Right renal pelvis (tissue), 4 donors: ENCODE results near the gene ADARB2. TPM values are rescaled to one million over a fixed set of nuclear protein-coding genes. Genes with fewer than 3 reads are reported as not detected.

ENCODE experiments used
- DNase-seq, 4 donors: peaks; one replicate each; pipeline ENCODE4 v3.0.0-alpha.2; 2013; ENCODE audit warnings: low read depth in 4 of 4, low spot score in 3 of 4, missing footprints in 1 of 4
- polyA plus RNA-seq, 4 donors: library from polyadenylated mRNA; unstranded; fragments of 120-200 nt; gene quantifications; one replicate each; pipeline ENCODE4 v1.2.1, GENCODE V29; 2013; ENCODE audit not compliant: insufficient read length in 4 of 4

The ADARB2 gene
- polyA plus RNA-seq, 4 donors = 0.90 to 1.8 (median 1.4) TPM

DNA sequence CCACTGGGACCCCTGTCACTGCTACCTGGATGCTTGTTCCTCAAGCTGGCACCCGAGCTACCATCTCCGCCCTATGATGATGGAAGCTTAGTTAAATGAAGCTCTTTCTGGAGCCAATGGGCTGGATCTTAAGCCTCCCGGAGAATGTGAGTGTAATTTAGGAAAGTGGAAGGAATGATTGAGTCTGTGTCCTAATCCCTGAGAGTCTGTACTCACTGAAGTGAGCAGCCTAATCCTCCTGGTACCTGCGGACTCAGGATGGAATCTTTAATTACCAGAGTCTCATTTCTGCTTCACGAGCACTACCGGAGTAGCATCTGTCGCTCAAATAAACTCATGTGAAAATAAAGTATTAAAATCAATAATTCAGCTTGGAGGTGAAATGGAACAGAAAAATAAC lies 425.6 kb downstream of the ADARB2 start:
- no peak for DNase-seq

DNA sequence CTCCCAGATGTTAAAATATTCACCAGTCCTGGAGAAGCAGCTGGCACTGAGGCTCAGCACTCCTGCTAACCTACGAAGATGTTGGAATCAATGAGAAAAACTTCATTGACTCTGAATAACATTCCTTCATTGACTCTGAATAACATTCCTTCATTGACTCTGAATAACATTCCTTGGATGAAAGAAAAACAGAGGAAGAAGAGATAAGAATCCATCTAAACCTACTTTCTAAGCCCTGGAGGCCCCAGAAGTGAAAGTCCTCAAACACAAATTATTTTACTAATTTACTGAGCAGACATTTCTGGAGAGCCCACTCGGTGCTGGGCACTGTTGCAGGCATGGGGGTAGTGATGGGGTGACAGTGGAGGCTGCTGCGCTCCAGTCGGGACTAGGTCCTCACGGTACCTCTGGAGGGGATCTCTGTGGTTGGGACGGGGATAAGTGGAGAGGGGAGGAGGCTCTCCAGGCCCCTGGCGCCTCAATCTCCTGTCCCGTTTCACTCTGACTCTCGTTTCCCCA lies 427.0 kb downstream of the ADARB2 start:
- DNase-seq = no peak

DNA sequence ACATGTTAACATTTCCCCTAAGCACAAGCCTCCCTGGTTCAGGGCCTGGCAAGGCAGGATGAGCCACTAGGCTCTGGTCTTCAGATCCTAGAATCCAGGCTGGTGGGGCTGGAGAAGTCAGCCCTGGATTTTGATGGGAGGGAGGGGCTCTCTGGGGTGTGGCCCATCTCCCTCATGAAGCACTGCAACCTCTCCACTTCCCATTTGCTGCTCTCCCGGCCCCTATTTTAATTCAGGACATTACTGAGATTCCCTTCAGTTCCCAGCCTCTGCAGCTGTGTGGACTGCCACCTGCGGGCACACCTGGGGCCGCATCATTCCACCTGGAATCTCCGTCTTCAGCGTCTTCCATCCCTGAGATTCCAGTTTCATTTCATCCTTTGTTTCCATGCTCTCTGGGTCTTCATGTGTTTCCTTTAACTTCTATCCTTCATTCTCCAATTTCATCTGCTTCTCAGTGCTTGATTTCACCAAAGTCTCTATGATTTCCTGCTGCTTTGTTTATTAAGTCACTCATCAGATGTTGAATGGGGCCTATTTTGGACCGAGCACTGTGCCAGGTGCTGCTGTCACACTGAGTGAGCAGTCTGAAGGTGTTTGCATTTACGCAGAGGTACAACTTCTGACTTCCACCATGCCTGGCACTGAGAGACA lies 427.6 kb downstream of the ADARB2 start:
- DNase-seq = no peak

- DNase-seq = no peak
Measured at GRCh38 chr10:1308962-1309616, 428.2 kb downstream of the ADARB2 start.

- DNase-seq = no peak
Measured at GRCh38 chr10:1308173-1308961, 429.0 kb downstream of the ADARB2 start.

GRCh38 chr10:1301143-1301542 lies 436.2 kb downstream of the ADARB2 start:
- no peak for DNase-seq

- DNase-seq = no peak
Measured at GRCh38 chr10:1300218-1300617, 437.1 kb downstream of the ADARB2 start.

DNA sequence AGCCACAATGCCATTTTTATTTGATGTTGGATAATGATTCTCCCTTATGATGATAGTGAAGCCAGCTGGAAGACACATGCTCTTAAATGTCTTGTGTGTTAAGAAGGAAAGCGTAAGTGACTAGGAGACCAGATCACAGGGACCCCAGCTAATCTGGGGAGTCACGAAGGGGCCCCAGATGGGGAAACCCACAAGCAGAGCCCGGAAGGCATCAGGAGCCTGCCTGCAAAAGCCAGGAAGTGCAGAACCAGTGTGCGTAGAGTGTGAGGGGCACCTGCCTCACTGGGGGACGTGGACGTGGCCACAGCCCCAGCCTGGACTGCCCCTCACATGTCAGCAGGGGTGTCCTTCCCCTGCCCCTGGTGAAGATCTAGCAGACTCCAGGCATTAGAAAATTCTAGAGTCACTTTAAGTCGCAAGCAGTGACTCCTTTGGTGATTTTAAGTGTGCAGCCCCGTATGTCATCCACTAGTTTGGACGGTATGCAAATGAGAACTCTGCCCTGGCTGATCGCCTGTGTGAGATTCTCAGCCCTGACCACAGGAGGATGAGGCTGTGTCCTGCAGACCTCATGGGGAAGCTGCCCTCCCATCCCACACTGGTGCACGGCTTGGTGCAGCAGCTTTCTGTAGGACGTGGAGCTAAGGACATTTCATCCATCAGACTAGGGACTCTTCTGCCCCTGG lies 438.1 kb downstream of the ADARB2 start:
- DNase-seq = no peak

DNA sequence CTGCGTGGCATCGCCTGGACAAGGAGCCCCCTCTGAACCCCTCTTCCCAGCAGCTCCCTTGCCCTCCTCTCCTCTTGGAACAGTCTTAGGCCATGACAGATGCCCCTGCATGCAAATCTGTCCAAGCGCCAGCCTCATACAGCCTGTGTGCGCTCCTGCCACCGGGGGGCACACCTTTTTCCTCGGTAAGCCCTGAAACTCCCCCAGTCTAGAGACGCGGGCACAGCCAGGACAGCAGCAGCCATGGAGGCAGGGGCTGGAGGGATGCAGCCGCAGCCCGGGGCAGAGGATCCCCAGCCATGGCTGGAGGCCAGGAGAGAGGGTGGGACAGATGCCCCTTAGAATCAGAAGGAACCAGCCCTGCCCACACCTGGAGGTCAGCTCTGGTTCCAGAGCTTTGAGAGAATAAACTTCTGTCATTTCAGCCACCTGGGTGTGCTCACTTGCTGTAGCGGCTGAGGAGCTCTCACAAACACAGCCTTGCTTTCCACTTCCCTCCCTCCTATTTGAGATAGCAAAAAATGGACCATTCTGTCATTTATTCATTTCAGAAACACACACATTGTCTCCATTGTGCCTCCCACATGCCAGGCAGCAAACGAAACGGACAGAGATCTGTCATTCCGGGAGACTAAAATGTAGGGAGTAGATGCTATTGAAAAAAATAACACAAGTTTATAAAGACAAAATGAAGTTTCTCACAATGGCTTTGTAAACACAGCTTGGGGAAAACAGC lies 439.6 kb downstream of the ADARB2 start:
- DNase-seq = no peak

DNA sequence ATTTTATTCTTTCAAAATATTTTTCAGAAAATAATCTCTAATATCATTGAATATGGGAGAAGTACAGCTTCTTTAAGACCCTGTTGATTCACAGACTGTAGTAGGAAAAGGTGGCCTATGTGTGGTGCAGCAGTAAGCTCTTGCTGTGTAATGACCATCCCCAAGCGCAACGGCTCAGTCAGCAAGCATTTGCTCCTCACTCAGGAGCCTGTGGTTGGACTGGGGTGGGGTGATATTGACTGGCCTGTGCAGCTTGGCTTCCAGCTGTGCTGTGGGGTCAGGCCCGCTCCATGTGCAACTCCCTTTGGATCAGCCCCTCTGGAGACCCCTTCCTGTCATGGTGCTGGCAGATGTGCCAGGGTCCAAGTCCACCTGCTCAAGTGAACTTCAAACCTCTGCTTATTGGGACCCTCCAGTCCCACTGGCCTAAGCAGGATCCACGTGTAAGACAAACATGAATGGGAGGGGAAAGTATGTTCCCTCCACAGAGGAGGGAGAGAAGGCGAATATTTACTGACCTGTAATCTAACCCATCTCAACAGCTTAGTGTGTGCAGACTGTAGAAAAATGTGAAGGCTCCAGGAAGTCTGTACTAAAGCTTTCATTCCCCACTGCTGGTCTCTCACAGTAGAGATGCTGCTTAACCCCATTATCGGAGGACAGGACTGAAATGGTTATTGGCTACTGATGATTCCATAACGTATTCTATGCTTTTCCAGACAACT lies 441.4 kb downstream of the ADARB2 start:
- DNase-seq = no peak

DNA sequence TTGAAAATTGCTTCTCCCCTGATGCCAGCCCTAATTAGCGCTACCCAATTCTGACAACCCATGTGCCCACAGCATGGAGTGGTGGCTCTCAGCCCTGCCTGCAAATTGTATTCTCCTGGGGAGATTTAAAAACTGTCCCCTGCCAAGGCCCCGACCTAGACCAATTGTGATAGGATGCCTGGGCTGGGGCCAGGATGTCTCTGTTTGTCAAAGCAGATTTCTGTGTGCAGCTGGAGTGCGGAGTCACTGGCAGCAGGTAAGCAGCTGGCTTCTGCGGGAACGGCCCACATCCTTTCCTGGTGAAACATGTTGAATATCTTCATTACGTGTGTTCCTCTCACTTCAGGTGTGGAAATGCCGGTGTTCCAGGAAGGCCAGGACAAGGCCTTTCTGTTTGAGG lies 442.6 kb downstream of the ADARB2 start:
- no peak for DNase-seq

GRCh38 chr10:1293636-1294435 lies 443.5 kb downstream of the ADARB2 start:
- DNase-seq = no peak

DNA sequence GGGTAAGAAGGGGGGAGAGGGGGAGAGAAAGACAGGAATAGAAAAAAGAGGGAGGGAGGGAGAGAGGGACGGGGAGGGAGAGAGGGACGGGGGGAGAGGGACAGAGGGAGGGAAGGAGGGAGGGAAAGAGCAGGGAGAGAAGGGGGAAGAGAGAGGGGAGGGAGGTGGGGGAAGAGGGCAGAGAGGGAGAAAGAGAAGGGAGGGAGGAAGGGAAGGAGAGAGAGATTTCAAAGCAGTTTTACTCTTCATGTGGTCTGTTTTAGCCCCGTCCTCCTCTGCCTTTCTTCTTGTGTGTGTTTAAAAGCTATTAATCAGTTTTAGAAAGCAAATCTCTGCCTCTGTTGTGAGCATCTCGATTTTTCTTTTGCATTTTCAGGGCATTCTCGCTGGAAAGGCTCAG lies 444.2 kb downstream of the ADARB2 start:
- no peak for DNase-seq

DNA sequence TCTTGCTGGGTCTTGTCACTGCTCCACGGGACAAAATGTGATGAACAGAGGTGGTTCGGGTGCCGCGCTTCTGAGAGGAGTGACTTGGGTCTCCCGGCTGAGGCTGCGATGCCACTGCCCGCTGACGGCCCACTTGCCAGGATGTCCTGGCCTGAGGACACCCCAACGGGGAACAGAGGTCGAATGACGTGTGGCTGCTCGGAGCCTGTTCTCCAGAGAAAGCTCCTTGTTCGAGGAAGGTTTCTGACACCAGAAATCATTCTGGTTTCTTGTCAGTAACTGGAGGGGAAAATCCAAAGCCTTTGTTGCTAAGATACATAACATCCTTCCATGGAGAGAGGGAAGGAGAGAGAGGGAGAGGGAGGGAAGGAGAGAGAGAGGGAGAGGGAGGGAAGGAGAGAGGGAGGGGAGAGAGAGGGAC lies 444.7 kb downstream of the ADARB2 start:
- DNase-seq = no peak

DNA sequence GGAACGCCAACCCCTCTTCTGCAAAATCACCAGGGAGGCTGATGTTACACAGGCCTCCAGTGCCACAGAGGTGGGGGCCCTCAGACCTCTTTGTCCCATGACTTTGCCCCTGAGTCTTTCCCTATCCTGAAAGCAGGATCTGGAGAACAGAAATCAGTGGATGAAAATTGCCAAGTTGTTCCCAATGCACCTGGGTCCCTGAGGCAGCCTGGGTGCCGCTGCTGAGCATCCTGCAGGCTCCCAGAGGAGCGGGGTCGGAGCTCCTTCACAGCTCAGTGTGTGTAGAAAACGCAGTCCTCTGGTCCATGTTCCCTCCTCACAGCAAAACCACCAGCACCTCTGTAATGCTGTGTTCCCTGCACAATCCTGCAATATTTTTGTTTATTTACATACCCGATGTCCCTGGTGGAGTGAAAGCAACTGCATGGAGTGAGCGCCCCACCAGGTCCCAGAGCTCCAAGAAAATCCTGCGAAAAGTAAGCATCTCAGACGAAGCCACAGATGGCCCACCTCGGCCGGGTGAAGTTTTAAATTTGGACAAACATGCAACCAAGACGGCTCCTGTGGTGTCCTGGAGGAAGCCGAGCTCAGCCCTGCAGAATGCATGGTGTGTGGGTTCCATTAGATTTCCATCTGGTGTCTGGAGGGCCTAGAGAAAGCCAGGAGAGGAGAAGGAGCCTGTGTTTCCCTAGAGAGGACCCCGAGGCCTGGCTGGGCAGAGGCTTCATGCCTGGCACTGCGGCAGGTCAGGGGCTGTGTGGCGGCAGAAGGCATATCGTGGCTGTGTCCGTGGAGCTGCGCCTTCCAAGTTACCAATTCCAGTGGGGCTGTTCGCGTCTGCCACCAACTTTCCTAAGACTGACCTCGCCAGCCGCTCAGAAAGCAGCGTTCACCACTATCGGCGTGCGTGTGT lies 445.9 kb downstream of the ADARB2 start:
- DNase-seq = no peak

GRCh38 chr10:1290071-1290471 lies 447.3 kb downstream of the ADARB2 start:
- no peak for DNase-seq

DNA sequence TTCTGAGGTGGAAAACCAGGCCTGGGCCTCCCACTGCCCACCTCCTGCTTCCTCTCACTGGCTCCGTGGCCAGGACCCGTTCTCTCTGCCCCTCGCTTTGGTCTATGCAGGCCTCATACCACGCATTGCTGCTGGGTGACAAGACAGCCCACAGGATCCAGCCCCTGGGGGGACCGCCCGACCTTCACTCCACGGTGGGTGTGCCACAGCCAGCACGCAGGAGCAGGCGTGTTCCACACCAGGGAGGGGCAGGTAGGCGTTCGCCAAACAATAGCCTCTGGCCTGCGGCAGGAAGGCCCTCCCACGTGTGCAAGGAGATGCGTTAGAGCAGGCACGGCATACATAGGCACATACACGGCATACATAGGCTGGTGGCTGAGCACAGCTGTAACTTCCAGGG lies 447.7 kb downstream of the ADARB2 start:
- no peak for DNase-seq

- no peak for DNase-seq
Measured at GRCh38 chr10:1287971-1288401, 449.3 kb downstream of the ADARB2 start.
